ENCODE measurements around the gene NAA60. TPM values are rescaled to one million over a fixed set of nuclear protein-coding genes. Genes with fewer than 3 reads are reported as not detected.

Gene NAA60
- total and polyA plus RNA-seq, 2 of the 13 experiments (the other 11 are each of a cell fraction or from before 2014, with no cell fraction given) = 14.7 to 32.0 TPM

GRCh38 chr16:3400446-3400778 lies 43.1 kb upstream of the NAA60 start:
- under 1% methylated on average over 14 of the region's 18 CpGs for WGBS (ENCODE audit: low lambda C conversion rate)
- Histone ChIP-seq H3K27ac (ENCODE audit: extremely low read length, insufficient read depth, low read length) (peak overlapping the region; percentile 73), H3K9me3 (ENCODE audit: low read length) (no peaks in the 10 kb centered on the region), H3K4me1 (ENCODE audit: insufficient read depth, low read length) (peaks cover 29% of the 10 kb centered on the region), H2AFZ (ENCODE audit: low read length) (no peak overlapping the region), H3K4me2 (ENCODE audit: low read depth, low read length) (peak overlapping the region; percentile 90), H3K9ac (ENCODE audit: insufficient read depth, low read depth, low read length) (peak overlapping the region; percentile 95), H3K79me2 (ENCODE audit: insufficient read depth, low read length) (peaks cover 31% of the 10 kb centered on the region), H4K20me1 (ENCODE audit: insufficient read depth, low read length) (no peaks in the 10 kb centered on the region), H3K27me3 (ENCODE audit: control insufficient read depth in 1 of 2, insufficient read depth in 2 of 2, low read length in 2 of 2) (no peaks in the 10 kb centered on the region; a peak in 1 of 5 replicates), H3K36me3 (replicated peaks in 1 of 2; ENCODE audit: control insufficient read depth in 1 of 2, insufficient read depth in 2 of 2, low read length in 2 of 2) (peaks cover 2 to 31% of the 10 kb centered on the region in 2 experiments; a peak in 4 of 5 replicates), H3K4me3 (replicated peaks in 1 of 3; ENCODE audit: insufficient read depth in 1 of 3, low read depth in 2 of 3, low read length in 3 of 3) (peak overlapping the region; percentile 90 to 94 (median 91))
- POLR2A ChIA-PET = interaction anchor here (0.8 to 3.4 kb wide), 12 partner anchors 11 to 457 kb away, joined by 3 to 33 read pairs (median 6); partner anchors contain the start of genes NAA60, ZNF263 and ZNF597
- intact Hi-C loops (cut with micrococcal nuclease; ENCODE audit: unreplicated experiment) (loop anchor here (5.0 to 10.0 kb wide), 2 partner anchors 42 to 94 kb away; partner anchors contain the start of genes C16orf90, NAA60 and ZNF597), in situ Hi-C loops (cut with HindIII; ENCODE audit: extremely low pct_ligation_motif_present, low pct_unique_long_range_greater_than_20kb) (no loop called here)
- FAIRE-seq (no peak), DNase-seq (ENCODE audit: low spot score) (no peak), ATAC-seq (no peak)
- CTCF ChIA-PET (ENCODE audit: low intra/inter-chr PET ratio, low total read pairs) = no interaction called here
- TSS peak; percentile 78 for BruUV-seq (replicated peaks)
- TF ChIP-seq ARNT2 (CRISPR knock-in tag; IDR thresholded peaks at IDR 0.05; ENCODE audit: low read depth) = no peak
- TF ChIP-seq ZBTB44 (CRISPR knock-in tag; IDR thresholded peaks at IDR 0.05) = no peak
- no peak for TF ChIP-seq MIER3 (CRISPR knock-in tag; IDR thresholded peaks at IDR 0.05; ENCODE audit: borderline replicate concordance)
- TF ChIP-seq ZNF12 (CRISPR knock-in tag; IDR thresholded peaks at IDR 0.05) = no peak
- peak; percentile 63; the same call in 1 of the 2 replicates for TF ChIP-seq KDM5A (IDR thresholded peaks at IDR 0.05; ENCODE audit: borderline replicate concordance, low read length)
- 0 out of 2 replicates have a peak, but pooled peaks have one; percentile 25 for TF ChIP-seq NR2F2 (IDR thresholded peaks at IDR 0.05; ENCODE audit: borderline replicate concordance, low read depth)
- TF ChIP-seq, protein P1, sequence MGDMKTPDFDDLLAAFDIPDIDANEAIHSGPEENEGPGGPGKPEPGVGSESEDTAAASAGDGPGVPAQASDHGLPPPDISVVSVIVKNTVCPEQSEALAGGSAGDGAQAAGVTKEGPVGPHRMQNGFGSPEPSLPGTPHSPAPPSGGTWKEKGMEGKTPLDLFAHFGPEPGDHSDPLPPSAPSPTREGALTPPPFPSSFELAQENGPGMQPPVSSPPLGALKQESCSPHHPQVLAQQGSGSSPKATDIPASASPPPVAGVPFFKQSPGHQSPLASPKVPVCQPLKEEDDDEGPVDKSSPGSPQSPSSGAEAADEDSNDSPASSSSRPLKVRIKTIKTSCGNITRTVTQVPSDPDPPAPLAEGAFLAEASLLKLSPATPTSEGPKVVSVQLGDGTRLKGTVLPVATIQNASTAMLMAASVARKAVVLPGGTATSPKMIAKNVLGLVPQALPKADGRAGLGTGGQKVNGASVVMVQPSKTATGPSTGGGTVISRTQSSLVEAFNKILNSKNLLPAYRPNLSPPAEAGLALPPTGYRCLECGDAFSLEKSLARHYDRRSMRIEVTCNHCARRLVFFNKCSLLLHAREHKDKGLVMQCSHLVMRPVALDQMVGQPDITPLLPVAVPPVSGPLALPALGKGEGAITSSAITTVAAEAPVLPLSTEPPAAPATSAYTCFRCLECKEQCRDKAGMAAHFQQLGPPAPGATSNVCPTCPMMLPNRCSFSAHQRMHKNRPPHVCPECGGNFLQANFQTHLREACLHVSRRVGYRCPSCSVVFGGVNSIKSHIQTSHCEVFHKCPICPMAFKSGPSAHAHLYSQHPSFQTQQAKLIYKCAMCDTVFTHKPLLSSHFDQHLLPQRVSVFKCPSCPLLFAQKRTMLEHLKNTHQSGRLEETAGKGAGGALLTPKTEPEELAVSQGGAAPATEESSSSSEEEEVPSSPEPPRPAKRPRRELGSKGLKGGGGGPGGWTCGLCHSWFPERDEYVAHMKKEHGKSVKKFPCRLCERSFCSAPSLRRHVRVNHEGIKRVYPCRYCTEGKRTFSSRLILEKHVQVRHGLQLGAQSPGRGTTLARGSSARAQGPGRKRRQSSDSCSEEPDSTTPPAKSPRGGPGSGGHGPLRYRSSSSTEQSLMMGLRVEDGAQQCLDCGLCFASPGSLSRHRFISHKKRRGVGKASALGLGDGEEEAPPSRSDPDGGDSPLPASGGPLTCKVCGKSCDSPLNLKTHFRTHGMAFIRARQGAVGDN (CRISPR knock-in tag; IDR thresholded peaks at IDR 0.05) = no peak
- TF ChIP-seq BRCA1 (CRISPR knock-in tag; IDR thresholded peaks at IDR 0.05) = no peak
- TF ChIP-seq ZKSCAN5 (CRISPR knock-in tag; IDR thresholded peaks at IDR 0.05) = no peak
- no peak for TF ChIP-seq NONO (IDR thresholded peaks at IDR 0.05)
- no peak for TF ChIP-seq NONO (CRISPR knock-in tag; conservative IDR thresholded peaks at IDR 0.05)
- no peak for TF ChIP-seq ZSCAN29 (CRISPR knock-in tag; conservative IDR thresholded peaks at IDR 0.05)
- TF ChIP-seq NR2F1 (CRISPR knock-in tag; IDR thresholded peaks at IDR 0.05) = peak; percentile 39 to 69; a peak in 3 of 4 replicates
- TF ChIP-seq ZBTB3 (CRISPR knock-in tag; IDR thresholded peaks at IDR 0.05; ENCODE audit: borderline replicate concordance, low read depth) = 0 out of 2 replicates have a peak, but pooled peaks have one; percentile 56
- TF ChIP-seq ETV5 (CRISPR knock-in tag; IDR thresholded peaks at IDR 0.05; ENCODE audit: borderline replicate concordance) = no peak
- TF ChIP-seq JARID2 (CRISPR knock-in tag; IDR thresholded peaks at IDR 0.05; ENCODE audit: insufficient replicate concordance) = no peak
- TF ChIP-seq NR2F6 (IDR thresholded peaks at IDR 0.05) = peak; percentile 24; the same call in 1 of the 2 replicates
- TF ChIP-seq NR2F6 (CRISPR knock-in tag; IDR thresholded peaks at IDR 0.05) = peak; percentile 9; the same call in 1 of the 2 replicates
- TF ChIP-seq NPAS2 (CRISPR knock-in tag; IDR thresholded peaks at IDR 0.05; ENCODE audit: borderline replicate concordance) = 0 out of 2 replicates have a peak, but pooled peaks have one; percentile 30
- 0 out of 2 replicates have a peak, but pooled peaks have one; percentile 34 for TF ChIP-seq ZNF296 (CRISPR knock-in tag; conservative IDR thresholded peaks at IDR 0.05)
